GM11168 (cell line): ENCODE measurements around the gene PTPRQ.
"Not testable (repeated sequence)": the region's sequence is repeated elsewhere in the genome, so short reads cannot be mapped to it uniquely, and the experiment has no call there.

Experiments
- in situ Hi-C: fragments of 300-500 bp; cut with MboI; formaldehyde crosslinking; loops from one replicate; pipeline ENCODE4 v1.12.0; 2022; ENCODE audit warnings: low sequenced_read_pairs; ENCODE audit not compliant: unreplicated experiment

The PTPRQ gene

GRCh38 chr12:80443974-80444666 lies at the start of gene PTPRQ:
Gene PTPRQ, plus strand, starts transcription at chr12:80444235. Its CDS starts 111 bp downstream, at chr12:80444346.
- in situ Hi-C loops, result no loop called here

- in situ Hi-C loops, result no loop called here
Measured at GRCh38 chr12:80400571-80400991, 43.5 kb upstream of the PTPRQ start.

- in situ Hi-C loops, result no loop called here
Measured at GRCh38 chr12:80401191-80401590, 42.8 kb upstream of the PTPRQ start.

GRCh38 chr12:80404629-80405028 lies 39.4 kb upstream of the PTPRQ start:
- in situ Hi-C loops, result no loop called here

- in situ Hi-C loops, result no loop called here
Measured at GRCh38 chr12:80406253-80406652, 37.8 kb upstream of the PTPRQ start.

- in situ Hi-C loops, result no loop called here
Measured at GRCh38 chr12:80411787-80412186, 32.2 kb upstream of the PTPRQ start.

- in situ Hi-C loops, result no loop called here
Measured at GRCh38 chr12:80412343-80412953, 31.6 kb upstream of the PTPRQ start.

GRCh38 chr12:80413462-80413861 lies 30.6 kb upstream of the PTPRQ start:
- in situ Hi-C loops, result no loop called here

- in situ Hi-C loops, result no loop called here
Measured at GRCh38 chr12:80415466-80415865, 28.6 kb upstream of the PTPRQ start.

GRCh38 chr12:80419644-80420043 lies 24.4 kb upstream of the PTPRQ start:
- in situ Hi-C loops, result no loop called here

GRCh38 chr12:80420075-80420474 lies 24.0 kb upstream of the PTPRQ start:
- in situ Hi-C loops, result no loop called here

- in situ Hi-C loops, result no loop called here
Measured at GRCh38 chr12:80422550-80422949, 21.5 kb upstream of the PTPRQ start.

GRCh38 chr12:80432061-80432460 lies 12.0 kb upstream of the PTPRQ start:
- in situ Hi-C loops, result no loop called here

- in situ Hi-C loops, result no loop called here
Measured at GRCh38 chr12:80441921-80442320, 2.1 kb upstream of the PTPRQ start.

GRCh38 chr12:80442426-80443222 lies 1.4 kb upstream of the PTPRQ start:
- in situ Hi-C loops, result no loop called here

GRCh38 chr12:80445083-80445793 lies 1.2 kb downstream of the PTPRQ start:
- in situ Hi-C loops, result no loop called here

GRCh38 chr12:80456513-80456912 lies 12.5 kb downstream of the PTPRQ start:
- in situ Hi-C loops, result no loop called here

- in situ Hi-C loops, result no loop called here
Measured at GRCh38 chr12:80460972-80461371, 16.9 kb downstream of the PTPRQ start.

GRCh38 chr12:80461851-80462250 lies 17.8 kb downstream of the PTPRQ start:
- in situ Hi-C loops, result not testable (repeated sequence)

- in situ Hi-C loops, result no loop called here
Measured at GRCh38 chr12:80469681-80470080, 25.6 kb downstream of the PTPRQ start.

- in situ Hi-C loops, result no loop called here
Measured at GRCh38 chr12:80470403-80470802, 26.4 kb downstream of the PTPRQ start.
